Astrocyte (in vitro differentiated cells and primary cell): Measurements from ENCODE around the gene PLEKHG2.

Experiments
- EZH2 ChIP-seq: IDR thresholded peaks from 2 replicates; pipeline ENCODE4 v1.6.1; 2012; ENCODE audit warnings: mild to moderate bottlenecking, low read length, inconsistent platforms; ENCODE audit not compliant: insufficient read depth
- TF ChIP-seq, protein P1 (sequence below): IDR thresholded peaks from 2 replicates; pipeline ENCODE4 v1.5.1; 2011; ENCODE audit warnings: low read depth, mild to moderate bottlenecking, inconsistent platforms, low read length, moderate library complexity; ENCODE audit not compliant: insufficient read depth

DNA sequence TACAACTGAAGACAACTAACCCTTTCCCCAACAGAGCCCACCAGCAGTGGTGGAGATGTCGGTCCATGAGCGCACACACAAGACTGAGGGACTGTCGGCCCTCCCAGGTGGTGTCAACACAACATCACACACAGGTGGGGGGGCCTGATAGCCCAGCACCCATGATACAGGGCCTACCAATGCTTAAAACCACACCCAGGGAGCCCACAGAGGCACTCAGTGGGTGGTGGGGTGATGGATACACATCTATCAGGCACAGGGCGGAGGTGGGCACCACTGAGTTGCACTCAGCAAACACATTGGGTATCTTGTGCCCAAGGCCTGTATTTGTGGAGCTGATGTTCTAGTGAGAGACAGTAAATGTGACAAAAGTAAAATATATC, 12.8 kb upstream of the PLEKHG2 start:
- TF ChIP-seq, protein P1, sequence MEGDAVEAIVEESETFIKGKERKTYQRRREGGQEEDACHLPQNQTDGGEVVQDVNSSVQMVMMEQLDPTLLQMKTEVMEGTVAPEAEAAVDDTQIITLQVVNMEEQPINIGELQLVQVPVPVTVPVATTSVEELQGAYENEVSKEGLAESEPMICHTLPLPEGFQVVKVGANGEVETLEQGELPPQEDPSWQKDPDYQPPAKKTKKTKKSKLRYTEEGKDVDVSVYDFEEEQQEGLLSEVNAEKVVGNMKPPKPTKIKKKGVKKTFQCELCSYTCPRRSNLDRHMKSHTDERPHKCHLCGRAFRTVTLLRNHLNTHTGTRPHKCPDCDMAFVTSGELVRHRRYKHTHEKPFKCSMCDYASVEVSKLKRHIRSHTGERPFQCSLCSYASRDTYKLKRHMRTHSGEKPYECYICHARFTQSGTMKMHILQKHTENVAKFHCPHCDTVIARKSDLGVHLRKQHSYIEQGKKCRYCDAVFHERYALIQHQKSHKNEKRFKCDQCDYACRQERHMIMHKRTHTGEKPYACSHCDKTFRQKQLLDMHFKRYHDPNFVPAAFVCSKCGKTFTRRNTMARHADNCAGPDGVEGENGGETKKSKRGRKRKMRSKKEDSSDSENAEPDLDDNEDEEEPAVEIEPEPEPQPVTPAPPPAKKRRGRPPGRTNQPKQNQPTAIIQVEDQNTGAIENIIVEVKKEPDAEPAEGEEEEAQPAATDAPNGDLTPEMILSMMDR: no peak
- no peak for TF ChIP-seq EZH2
